Activated T-helper 9 cell treated with anti-CD3 and anti-CD28 coated beads, Interleukin-2, amount 50 U/mL, for 16 hours (primary cell): ENCODE measurements around the gene MTF1.
A peak's percentile ranks its signal among the peaks of the same experiment; 100 is the strongest.
"Not testable (repeated sequence)": the region's sequence is repeated elsewhere in the genome, so short reads cannot be mapped to it uniquely, and the experiment has no call there.

ENCODE experiments used
- DNase-seq: peaks from one replicate; pipeline ENCODE4 v3.0.0-alpha.2; 2020; ENCODE audit warnings: low read depth

The MTF1 gene

DNA sequence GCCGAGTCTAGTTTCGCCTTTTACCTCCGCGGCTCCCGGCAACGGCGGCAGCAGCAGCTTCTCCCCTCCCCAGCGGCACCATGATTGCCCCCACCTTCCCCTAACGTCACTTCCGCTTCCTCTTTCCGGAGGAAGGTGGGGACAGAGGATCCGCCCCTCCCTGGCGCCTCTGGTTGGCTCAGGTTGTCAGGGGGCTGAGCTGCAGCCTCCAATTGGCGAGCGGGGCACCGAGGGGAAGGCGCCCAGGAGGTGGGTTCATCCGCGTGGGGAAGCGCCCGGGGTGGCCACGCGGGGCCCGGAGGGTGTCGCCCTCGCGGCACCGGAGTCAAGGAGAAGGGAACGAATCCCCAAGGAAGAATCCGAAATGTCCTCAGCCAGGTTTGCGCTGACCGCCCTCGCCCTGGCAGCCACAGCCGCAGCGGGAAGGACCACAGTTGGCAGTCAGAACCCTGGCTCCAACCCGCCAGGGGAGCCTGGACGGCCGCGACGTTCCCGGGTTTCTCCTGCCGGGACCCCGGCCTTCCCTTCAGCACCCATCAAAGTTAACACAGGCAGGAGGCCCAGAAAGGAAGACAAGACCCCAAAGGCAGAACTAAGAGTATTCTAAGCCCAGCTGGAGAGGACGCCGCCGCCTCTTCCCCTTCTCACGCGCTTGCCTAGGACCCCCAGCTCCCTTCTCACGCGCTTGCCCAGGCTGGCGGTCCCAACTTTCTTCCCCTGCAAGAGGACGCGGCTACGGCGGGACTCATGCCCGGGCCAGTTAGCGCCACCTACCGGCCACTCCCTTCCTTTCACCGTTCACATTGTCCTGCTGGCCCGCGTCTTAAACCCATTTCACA, at the start of gene MTF1:
TSS of gene MTF1 (minus strand) at position 86 of the 839 bp plus-strand sequence. CDS start 1,934 bp downstream, outside the sequence.
- DNase-seq, result peak; percentile 95

DNA sequence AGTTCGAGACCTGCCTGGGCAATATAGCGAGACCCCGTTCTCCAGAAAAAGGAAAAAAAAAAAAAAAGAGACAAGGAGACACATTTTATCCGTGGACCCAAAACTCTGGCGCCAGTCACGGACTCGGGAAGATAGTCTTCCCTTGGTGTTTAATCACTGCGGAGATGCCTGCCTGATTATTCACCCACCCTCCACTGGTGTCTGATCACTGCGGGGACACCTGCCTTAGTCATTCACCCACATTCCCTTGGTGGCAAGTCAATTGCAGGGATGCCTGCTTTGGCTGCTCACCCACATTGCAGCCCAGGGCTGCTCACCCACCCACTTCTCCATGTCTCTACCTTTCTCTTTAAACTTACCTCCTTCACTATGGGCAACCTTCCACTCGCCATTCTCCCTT, 49.1 kb upstream of the MTF1 start:
- DNase-seq, result not testable (repeated sequence)

DNA sequence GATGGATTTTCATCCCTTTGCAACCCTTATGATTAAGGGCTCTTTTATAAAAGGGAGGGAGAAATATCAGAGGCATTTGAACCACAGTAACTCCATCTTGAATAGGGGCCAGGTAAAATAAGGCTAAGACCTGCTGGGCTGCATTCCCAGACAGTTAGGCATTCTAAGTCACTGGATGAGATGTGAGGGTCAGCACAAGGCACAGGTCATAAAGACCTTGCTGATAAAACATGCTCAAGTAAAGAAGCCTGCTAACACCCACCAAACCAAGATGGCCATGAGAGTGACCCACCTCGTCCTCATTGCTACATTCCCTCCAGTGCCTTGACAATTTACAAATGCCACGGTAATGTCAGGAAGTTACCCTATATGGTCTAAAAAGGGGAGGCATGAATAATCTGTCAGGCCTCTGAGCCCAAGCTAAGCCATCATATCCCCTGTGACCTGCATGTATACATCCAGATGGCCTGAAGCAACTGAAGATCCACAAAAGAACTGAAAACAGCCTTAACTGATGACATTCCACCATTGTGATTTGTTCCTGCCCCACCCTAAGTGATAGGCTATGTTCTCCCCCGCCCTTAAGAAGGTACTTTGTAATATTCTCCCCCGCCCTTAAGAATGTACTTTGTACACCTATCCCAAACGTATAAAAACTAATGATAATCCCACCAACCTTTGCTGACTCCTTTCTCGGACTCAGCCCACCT, 48.2 kb upstream of the MTF1 start:
- not testable (repeated sequence) for DNase-seq

DNA sequence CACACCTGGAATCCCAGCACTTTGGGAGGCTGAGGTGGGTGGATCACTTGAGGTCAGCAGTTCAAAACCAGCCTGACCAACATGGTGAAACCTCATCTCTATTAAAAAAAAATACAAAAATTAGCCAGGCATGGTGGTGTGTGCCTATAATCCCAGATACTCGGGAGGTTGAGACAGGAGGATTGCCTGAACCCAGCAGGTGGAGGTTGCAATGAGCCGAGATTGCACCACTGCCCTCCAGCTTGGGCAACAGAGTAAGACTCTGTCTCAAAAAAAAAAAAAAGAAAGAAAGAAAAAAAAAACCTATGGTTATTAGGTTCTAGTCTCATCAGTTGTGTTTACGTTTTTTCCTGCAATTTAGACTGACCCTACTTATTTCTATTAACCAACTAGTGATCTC, 47.2 kb upstream of the MTF1 start:
- not testable (repeated sequence) for DNase-seq

DNA sequence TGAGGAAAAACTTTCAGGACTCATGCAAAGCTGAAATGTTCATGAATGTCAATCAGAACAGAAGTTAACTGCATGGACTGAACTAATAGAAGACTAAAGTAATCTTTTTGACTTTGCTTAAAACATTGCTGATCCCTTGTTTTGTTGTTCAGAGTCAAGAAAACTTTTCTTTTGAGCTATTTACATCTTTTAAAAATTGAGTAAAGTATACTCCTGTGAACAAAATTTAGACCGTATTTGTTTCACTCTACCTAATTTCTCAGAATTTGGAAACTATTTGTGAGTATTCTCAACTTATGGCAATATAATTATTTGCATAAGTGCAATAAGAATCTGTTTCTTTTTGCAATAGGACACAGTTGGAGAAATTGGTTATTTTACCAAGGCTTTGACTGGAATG, 46.3 kb upstream of the MTF1 start:
- no peak for DNase-seq

DNA sequence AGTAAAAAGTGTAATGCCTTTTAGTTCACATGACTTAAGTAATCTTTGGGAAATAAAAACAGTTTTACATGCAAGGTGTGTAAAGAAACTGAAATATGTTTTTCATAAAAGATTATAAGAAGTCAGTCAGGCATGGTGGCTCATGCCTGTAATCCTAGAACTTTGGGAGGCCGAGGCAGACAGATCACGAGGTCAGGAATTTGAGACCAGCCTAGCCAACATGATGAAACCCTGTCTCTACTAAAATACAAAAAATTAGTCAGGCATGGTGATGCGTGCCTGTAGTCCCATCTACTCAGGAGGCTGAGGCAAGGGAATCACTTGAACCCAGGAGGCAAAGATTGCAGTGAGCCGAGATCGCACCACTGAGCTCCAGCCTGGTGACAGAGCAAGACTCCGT, 44.5 kb upstream of the MTF1 start:
- DNase-seq, result not testable (repeated sequence)

DNA sequence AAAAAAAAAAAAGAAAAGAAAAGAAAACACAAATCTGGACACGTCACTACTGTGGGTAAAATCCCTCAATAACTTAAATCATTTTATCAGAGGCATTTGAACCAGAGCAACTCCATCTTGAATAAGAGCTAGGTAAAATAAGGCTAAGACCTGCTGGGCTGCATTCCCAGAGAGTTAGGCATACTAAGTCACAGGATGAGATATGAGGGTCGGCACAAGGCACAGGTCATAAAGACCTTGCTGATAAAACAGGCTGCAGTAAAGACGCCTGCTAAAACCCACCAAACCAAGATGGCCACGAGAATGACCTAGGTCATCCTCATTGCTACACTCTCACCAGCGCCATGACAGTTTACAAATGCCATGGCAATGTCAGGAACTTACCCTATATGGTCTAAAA, 43.6 kb upstream of the MTF1 start:
- DNase-seq, result no peak

DNA sequence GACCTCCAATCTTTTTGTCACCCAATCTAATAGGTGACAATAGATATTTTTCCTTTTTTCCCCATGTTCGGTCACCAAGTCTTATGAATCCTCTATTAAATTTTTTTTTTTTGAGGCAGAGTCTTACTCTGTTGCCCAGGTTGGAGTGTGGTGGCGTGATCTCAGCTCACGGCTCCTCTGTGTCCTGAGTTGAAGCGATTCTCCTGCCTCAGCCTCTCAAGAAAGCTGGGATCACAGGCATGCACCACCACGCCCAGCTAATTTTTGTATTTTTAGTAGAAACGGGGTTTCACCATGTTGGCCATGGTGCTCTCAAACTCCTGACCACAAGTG, 42.5 kb upstream of the MTF1 start:
- DNase-seq, result no peak

DNA sequence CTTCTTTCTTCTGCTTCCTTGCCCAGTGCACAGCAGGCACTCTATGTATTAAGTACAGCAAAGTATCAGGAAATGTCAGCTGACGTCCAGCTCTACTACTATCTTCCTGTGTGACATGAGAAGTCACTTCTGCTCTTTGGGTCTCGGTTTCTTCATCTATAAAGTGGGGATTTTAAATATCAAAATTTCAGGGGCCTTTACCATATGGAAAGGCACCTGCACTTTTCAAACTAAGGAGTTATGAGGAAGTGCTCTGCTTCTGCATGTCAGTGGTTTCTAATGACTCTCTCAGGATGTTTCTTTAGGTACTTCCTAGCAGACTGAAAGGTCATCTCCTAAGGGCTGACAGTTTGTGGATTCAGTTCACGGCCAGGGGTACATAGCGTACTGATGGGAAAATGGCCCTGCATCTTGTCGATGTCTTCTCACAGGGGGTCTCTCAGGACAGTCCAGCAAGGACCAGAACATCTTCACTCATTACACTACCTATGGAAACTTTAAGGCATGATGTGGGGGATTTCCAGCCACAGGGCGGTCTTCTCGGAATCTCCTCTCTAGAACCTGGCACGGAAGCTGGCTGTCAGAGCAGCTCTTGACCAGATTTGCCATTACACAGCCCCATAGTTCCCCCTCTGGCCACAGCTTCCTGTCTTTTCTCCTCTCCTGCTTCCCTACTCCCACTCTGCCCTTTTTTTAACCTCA, 42.0 kb upstream of the MTF1 start:
- no peak for DNase-seq

DNA sequence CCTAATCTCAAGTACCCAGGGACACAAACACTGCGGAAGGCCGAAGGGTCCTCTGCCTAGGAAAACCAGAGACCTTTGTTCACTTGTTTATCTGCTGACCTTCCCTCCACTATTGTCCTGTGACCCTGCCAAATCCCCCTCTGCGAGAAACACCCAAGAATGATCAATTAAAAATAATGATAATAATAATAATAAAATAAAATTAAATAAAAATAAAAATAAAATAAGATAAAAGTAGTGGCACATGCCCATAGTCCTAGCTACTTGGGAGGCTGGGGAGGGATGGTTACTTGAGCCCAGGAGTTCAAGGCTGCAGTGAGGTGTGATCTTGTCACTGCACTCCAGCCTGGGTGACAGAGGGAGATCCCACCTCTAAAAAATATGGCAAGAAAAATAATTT, 38.2 kb upstream of the MTF1 start:
- not testable (repeated sequence) for DNase-seq

DNA sequence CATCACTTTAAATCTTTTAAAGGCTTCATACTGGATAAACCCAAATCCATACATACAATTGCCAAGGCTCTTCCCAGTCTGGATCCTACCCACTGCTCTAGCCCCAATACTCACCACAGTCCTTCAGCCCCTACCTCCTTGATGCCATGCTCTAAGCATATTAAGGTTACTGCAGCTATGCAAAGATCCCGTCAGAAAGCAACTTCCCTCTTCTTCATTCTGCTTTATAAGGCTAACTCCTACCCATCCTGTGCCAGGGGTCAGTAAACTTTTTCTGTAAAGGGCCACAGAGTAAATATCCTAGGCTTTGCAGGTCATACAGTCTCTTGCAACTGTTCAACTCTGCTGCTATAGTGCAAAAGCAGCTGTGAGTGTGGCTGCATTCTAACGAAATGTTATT, 34.3 kb upstream of the MTF1 start:
- no peak for DNase-seq

DNA sequence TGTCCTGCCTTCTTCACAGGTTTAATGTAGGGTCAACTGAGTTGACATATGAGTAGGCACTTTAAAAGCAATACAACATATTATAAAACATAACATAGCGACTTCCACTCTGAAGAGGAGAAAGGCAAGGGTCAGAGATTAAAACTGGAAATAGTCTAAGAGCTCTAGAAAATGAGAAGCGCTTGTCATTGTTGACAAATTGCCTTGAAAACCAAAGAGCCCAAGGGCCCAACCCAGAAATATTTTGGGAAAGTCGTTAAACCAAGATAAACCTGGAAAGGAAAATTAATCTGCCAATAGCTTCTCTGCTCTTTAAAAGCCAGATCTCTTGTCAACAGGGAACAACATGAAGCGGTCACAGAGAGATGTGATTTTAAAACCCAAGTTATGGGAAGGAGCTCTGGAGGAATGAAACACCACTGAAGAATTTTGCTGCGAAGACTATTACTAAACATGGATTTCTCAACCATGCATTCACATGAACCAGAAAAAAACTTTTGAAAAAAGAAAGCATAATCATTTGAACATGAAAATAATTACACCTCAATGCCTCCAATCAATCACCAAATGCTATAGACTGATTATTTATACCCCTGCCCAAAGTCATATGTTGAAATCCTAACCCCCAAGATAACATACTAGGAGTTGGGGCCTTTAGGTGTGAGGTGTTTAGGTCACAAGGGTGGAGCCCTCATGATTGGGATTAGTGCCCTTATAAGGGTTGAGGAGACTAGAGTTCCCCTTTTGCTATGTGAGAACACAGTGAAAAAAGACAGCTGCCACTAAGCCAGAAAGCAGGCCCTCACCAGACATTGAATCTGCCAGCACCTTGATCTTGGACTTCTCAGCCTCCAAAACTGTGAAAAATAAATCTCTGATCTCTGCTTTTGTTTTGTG, 33.0 kb upstream of the MTF1 start:
- no peak for DNase-seq

DNA sequence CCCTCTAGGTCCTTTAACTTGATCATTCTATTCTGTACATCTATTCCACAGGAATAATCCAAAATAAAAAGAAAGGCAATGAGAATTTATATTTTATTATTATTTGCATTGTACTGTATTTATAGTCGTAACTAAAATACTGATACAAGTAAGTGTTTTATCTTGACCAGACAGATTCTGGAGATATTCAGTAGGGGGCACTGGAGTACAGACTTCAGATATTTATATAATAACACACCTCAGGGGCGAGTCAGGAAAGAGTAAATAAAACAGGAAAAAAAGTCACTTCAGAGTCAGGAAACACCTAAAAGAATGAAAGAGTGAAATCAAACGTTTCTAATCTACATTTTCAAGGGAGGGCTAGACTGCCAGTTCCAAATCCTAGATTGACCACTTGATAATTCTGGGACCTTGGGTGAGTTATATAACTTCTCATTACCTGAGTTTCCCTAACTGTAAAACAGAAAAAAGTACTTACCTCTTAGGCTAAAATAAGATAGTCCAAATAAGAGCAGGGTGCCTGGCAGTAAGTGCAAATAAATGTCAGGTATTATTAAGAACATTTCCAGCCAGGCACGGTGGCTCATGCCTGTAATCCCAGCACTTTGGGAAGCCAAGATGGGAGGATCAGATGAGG, 31.1 kb upstream of the MTF1 start:
- no peak for DNase-seq

DNA sequence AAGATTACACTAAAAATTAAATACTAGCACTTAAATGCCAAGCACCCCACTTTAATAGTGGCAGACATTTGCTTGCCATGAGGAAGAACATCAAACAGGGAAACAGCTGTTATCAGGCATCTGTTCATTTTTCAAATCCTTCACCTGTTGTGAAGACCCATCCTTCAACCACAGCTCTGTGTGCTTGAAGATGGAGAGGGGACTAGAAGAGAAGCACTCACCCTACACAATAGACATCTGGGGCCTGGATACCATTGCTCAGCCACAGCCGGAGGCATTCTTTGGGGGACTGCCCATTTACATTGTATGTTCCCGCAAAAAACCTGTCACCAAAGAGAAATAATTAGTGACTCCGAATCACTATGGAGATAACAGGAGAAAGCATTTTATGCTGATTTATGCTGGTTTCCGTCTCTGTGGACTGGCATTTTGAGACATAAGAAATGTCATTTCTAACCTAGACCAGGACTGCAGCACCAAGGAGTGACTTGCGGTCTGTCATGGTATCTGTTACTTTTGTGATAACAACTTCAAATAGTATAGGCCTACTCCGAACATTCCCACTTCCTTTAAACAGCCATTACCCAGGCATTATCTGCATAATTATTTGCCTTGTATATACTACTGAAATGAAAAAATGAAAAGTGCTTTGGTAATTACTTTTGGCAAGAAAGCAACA, 28.8 kb upstream of the MTF1 start:
- DNase-seq, result no peak

DNA sequence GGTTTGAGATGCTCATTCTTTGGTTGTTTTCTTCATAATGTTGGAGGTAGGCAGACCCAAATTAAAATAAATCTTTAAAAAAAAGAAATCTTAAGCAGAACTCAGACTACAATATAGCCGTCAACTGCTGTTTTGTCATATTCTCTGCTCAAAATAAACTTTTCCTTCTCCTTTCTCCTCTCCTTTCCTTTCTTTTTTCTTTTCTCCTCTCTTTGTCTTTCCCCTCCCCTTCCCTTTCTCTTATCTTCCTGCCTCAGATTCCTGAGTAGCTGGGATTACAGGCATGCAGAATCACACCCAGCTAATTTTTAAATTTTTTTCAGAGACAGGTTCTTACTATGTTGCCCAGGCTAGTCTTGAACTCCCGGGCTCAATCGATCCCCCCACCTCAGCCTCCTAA, 24.8 kb upstream of the MTF1 start:
- no peak for DNase-seq

DNA sequence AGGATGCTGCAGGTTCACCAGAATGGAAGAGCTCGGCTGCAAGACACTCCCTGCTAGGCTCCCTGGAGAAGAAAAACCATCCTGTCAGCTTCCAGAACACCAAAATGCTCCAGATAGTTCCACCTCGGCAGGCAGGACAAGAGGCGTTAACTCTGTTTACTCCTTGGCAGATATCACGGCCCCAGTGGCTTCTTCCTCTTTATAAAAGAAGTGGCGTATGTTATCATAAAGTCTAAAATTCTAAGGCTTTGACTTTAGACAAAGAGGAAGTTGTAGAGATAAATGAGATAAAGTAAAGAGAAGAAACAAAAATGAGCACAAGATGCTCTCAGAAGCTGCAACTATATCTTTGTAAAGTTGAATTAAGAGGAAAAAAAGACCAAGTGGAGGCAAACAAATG, 24.3 kb upstream of the MTF1 start:
- DNase-seq, result no peak

DNA sequence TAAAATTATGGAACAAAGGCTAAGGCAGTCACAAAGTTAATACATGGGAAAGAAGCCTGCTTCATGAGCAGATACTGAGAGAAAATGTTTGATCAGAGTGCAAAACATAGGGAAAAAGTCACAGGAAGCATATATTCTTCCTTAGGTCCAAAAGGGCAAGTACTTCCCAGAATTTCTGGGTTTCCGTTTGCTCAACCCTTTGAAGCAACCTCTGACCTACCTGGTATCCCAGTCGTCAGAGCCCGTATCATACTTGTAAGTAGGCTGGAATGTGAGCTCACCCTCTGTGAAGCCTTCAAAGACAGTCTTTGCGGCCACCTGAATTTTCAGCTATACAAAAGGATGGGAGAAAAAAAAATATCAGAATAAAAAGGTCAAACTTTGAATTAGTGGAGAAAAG, 20.5 kb upstream of the MTF1 start:
- DNase-seq, result no peak

DNA sequence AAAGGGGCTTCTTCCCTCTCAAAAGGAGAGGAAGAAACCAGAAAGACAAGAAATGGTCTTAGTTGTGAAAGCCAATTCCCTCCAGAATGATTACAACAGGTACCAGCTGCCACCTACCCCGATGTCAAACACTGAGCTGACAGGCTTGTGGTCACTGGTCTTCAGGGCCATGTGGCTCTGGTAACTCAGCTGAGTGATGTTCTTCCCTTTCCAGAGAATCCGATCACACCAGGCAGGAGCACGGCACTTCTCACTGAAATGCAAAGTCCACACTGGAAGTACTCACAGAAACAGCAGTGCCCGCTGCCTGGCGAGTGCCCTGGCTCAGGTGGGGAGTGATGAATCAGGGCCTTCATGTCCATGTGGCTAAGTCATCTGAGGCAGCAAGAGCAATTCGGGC, 18.7 kb upstream of the MTF1 start:
- no peak for DNase-seq

DNA sequence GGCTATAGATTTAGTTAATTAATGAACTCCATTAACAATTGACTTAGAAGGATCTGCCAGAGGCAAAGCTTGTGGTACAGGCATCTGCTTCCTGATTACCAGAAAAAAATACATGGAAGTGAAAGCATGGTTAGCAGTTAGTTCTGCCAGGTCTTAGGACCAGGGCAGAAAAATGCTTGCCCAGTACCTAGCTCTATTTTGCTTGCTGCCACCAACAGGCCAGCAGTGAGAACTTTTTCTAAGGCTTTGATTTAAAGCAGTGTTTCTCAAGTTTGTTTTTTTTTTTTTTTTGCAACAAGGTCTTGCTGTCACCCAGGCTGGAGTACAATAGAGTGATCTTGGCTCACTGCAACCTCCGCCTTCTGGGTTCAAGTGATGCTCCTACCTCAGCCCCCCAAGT, 16.4 kb upstream of the MTF1 start:
- no peak for DNase-seq

DNA sequence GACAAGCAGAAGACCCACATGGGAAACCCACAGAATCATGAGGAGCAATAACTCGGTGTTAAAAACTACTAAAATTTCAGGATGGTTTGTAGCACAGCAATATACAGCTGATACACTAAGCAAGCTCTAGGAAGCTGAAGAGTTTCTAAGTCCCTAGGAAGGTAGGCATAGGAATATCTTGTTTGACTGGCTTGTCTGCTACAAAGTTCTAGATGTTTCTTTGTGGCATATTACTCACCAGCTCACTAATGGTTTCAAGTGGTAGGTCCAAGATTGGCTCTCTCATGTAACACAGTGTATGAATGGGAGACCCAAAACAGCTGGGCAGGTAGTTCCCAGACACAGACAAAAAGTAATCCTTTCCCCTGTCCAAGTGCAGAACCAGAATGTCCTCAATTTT, 13.3 kb upstream of the MTF1 start:
- DNase-seq, result no peak

DNA sequence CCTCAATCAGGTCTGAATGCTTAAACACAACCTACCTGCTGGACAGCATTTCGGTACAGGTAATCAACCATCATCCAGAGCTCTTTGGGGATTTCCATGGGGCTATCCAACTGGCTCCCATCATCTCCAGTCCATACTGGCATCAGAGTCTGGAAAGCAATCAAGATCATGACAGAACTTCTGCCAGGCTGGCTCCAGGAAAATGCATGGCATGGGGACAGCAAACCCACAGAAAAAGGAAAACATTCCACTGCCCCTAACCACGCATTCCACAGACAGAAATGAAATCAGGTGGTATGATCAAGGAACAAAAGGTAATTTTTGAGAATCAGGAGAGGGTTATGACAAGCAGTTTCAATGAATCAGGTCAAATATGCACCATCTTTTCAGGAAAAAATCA, 9.1 kb upstream of the MTF1 start:
- no peak for DNase-seq
